RWPE1 (cell line): ENCODE measurements around the gene ADAMTS13.

Experiments used
- CTCF ChIA-PET: fragments of 350-600 bp; sonication (Branson Sonifier 250); formaldehyde crosslinking; extraction: SDS; loops from one replicate; lab custom pipeline; 2021; lab: Yijun Ruan, JAX
- POLR2A ChIA-PET: fragments of 400-600 bp; formaldehyde crosslinking; extraction: SDS; loops from one replicate; lab custom pipeline; 2020; ENCODE audit warnings: antibody characterized with exemption; ENCODE audit not compliant: low non-redundant PET; lab: Yijun Ruan, JAX
- DNase-seq: peaks from one replicate; pipeline ENCODE4 v3.0.0; 2012; ENCODE audit warnings: low spot score
- H3K27ac ChIP-seq: fragments of 450-650 bp; 2 replicates; pipeline ENCODE4 v1.5.1; 2017
- TF ChIP-seq, protein P1 (sequence below): fragments of 450-650 bp; conservative IDR thresholded peaks from 2 replicates; pipeline ENCODE4 v1.5.1; 2017; ENCODE audit warnings: low read depth, mild to moderate bottlenecking

The ADAMTS13 gene

GRCh38 chr9:133430244-133430643, 8.1 kb downstream of the ADAMTS13 start:
- no peak for DNase-seq
- H3K27ac ChIP-seq, result no peak overlapping the region
- ChIA-PET CTCF (interaction anchor here (0.6 to 0.7 kb wide), 3 partner anchors 29 to 529 kb away, joined by 3 to 6 read pairs (median 4); partner anchors contain the start of gene CACFD1), POLR2A (interaction anchor here (0.5 kb wide), 1 partner anchor 48 kb away, joined by 3 read pairs; no protein-coding TSS in a partner anchor)
- TF ChIP-seq, protein P1, sequence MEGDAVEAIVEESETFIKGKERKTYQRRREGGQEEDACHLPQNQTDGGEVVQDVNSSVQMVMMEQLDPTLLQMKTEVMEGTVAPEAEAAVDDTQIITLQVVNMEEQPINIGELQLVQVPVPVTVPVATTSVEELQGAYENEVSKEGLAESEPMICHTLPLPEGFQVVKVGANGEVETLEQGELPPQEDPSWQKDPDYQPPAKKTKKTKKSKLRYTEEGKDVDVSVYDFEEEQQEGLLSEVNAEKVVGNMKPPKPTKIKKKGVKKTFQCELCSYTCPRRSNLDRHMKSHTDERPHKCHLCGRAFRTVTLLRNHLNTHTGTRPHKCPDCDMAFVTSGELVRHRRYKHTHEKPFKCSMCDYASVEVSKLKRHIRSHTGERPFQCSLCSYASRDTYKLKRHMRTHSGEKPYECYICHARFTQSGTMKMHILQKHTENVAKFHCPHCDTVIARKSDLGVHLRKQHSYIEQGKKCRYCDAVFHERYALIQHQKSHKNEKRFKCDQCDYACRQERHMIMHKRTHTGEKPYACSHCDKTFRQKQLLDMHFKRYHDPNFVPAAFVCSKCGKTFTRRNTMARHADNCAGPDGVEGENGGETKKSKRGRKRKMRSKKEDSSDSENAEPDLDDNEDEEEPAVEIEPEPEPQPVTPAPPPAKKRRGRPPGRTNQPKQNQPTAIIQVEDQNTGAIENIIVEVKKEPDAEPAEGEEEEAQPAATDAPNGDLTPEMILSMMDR, result no peak

GRCh38 chr9:133433351-133433843, 11.2 kb downstream of the ADAMTS13 start:
- CTCF ChIA-PET, result interaction anchor here (0.5 to 0.6 kb wide), 2 partner anchors 10 to 678 kb away, joined by 4 read pairs; no protein-coding TSS in a partner anchor
- TF ChIP-seq, protein P1, result no peak
- POLR2A ChIA-PET, result no interaction called here
- H3K27ac ChIP-seq, result no peak overlapping the region
- DNase-seq, result no peak

DNA sequence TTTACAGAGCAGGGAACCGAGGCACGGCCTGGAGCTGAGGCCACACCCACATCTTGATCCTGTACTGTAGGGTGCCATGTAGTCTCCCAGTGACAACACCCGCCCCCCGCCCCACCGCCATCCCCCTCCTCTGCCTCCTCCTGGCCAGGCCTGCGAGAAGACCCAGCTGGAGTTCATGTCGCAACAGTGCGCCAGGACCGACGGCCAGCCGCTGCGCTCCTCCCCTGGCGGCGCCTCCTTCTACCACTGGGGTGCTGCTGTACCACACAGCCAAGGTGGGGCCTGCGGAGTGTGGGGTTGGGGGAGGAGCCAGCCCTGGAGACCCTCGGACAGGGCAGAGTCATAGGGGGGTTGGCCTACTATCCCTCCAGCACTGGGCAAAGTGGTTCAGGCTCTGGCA, 14.5 kb downstream of the ADAMTS13 start:
- no peak overlapping the region for H3K27ac ChIP-seq
- TF ChIP-seq, protein P1, result no peak
- no peak for DNase-seq
- CTCF ChIA-PET, result no interaction called here
- POLR2A ChIA-PET, result no interaction called here

GRCh38 chr9:133437753-133438531, 15.8 kb downstream of the ADAMTS13 start:
- ChIA-PET CTCF (interaction anchor here (0.6 to 1.7 kb wide), 5 partner anchors 9 to 805 kb away, joined by 3 read pairs; no protein-coding TSS in a partner anchor), POLR2A (interaction anchor here (0.5 to 0.6 kb wide), 2 partner anchors 696 to 866 kb away, joined by 3 read pairs; no protein-coding TSS in a partner anchor)
- DNase-seq, result no peak
- TF ChIP-seq, protein P1, result no peak
- no peak overlapping the region for H3K27ac ChIP-seq

DNA sequence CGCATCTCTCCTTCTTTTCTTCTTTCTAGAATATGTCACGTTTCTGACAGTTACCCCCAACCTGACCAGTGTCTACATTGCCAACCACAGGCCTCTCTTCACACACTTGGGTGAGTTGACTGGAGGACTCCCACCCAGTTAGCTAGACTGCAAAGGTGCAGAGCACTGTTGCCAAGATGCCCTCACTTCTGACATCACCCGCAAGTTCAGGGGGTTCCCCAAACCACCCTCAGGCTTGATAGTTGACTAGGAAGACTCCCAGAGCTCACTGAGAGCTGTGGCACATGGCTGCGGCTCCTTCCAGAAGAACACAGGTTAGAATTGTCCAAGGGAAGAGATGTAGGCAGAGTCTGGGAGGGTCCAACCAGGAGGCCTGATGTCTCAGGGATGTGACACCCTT, 17.2 kb downstream of the ADAMTS13 start:
- ChIA-PET POLR2A (no interaction called here), CTCF (no interaction called here)
- H3K27ac ChIP-seq, result no peak overlapping the region
- TF ChIP-seq, protein P1, result no peak
- DNase-seq, result no peak

DNA sequence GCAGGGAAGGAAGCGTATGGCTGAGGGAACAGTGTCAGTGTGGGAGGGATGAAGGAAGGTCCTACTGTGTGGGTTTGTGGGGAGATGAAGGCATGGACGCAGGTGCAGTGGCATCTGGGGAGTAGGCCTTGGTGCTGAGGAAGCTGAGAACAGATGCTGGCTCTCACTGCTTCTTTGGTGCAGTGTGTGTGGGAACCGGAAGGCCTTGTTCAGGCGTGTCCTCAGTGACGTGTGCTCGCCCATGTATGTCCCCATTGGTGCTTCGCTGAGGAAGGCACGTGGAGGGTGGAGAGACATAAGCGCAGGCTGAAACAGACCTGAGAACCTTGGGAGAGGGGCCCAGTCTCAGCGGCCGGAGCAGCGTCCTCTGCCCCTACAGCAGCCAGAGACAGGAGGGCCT, 18.7 kb downstream of the ADAMTS13 start:
- ChIA-PET POLR2A (no interaction called here), CTCF (no interaction called here)
- no peak overlapping the region for H3K27ac ChIP-seq
- TF ChIP-seq, protein P1, result no peak
- no peak for DNase-seq
